ENCODE results near the gene SETX. TPM values are rescaled to one million over a fixed set of nuclear protein-coding genes. Genes with fewer than 3 reads are reported as not detected.

SETX gene
- total and polyA plus RNA-seq, 2 of the 13 experiments (the other 11 are each of a cell fraction or from before 2014, with no cell fraction given), result 13.2 to 39.0 TPM

- no peak overlapping the region for H3K4me3 ChIP-seq (replicated peaks in 1 of 3; ENCODE audit: insufficient read depth in 1 of 3, low read depth in 2 of 3, low read length in 3 of 3)
- no peak overlapping the region for H3K27ac ChIP-seq (ENCODE audit: extremely low read length, insufficient read depth, low read length)
- ATAC-seq, result no peak
- H3K9ac ChIP-seq (ENCODE audit: insufficient read depth, low read depth, low read length), result no peak overlapping the region
- no peak for TF ChIP-seq DMAP1 (CRISPR knock-in tag; IDR thresholded peaks at IDR 0.05)
- TF ChIP-seq CEBPB (IDR thresholded peaks at IDR 0.05; ENCODE audit: borderline replicate concordance, low read depth, low read length), result peak; percentile 28; the same call in 1 of the 2 replicates
- no peak for TF ChIP-seq ZNF383 (CRISPR knock-in tag; IDR thresholded peaks at IDR 0.05; ENCODE audit: borderline replicate concordance)
- BruUV-seq (replicated peaks), result no TSS peak
- H3K4me2 ChIP-seq (ENCODE audit: low read depth, low read length), result no peak overlapping the region
- in situ Hi-C loops (cut with HindIII; ENCODE audit: extremely low pct_ligation_motif_present, low pct_unique_long_range_greater_than_20kb) (no loop called here), intact Hi-C loops (cut with micrococcal nuclease; ENCODE audit: unreplicated experiment) (no loop called here)
- POLR2A ChIA-PET, result no interaction called here
- WGBS (ENCODE audit: low lambda C conversion rate), result over 99% methylated on average over 6 of the region's 6 CpGs
- H3K27me3 ChIP-seq (ENCODE audit: control insufficient read depth in 1 of 2, insufficient read depth in 2 of 2, low read length in 2 of 2), result no peaks in the 10 kb centered on the region
- no peaks in the 10 kb centered on the region for H3K79me2 ChIP-seq (ENCODE audit: insufficient read depth, low read length)
- peaks cover 22 to 68% of the 10 kb centered on the region in 2 experiments for H3K36me3 ChIP-seq (replicated peaks in 1 of 2; ENCODE audit: control insufficient read depth in 1 of 2, insufficient read depth in 2 of 2, low read length in 2 of 2)
- CTCF ChIA-PET (ENCODE audit: low intra/inter-chr PET ratio, low total read pairs), result no interaction called here
- no peak overlapping the region for H2AFZ ChIP-seq (ENCODE audit: low read length)
- FAIRE-seq, result no peak
- no peaks in the 10 kb centered on the region for H3K9me3 ChIP-seq (ENCODE audit: low read length)
- no peak for DNase-seq (ENCODE audit: low spot score)
- no peaks in the 10 kb centered on the region for H4K20me1 ChIP-seq (ENCODE audit: insufficient read depth, low read length)
- H3K4me1 ChIP-seq (ENCODE audit: insufficient read depth, low read length), result no peaks in the 10 kb centered on the region
These were observed 53.3 kb downstream of the SETX start for GRCh38 chr9:132301521-132301920.

GRCh38 chr9:132299221-132299620 lies 55.6 kb downstream of the SETX start:
- Histone ChIP-seq H3K36me3 (replicated peaks in 1 of 2; ENCODE audit: control insufficient read depth in 1 of 2, insufficient read depth in 2 of 2, low read length in 2 of 2) (peaks cover 22 to 81% of the 10 kb centered on the region in 2 experiments), H3K4me3 (replicated peaks in 1 of 3; ENCODE audit: insufficient read depth in 1 of 3, low read depth in 2 of 3, low read length in 3 of 3) (no peak overlapping the region), H4K20me1 (ENCODE audit: insufficient read depth, low read length) (no peaks in the 10 kb centered on the region), H3K27ac (ENCODE audit: extremely low read length, insufficient read depth, low read length) (no peak overlapping the region), H2AFZ (ENCODE audit: low read length) (no peak overlapping the region), H3K4me1 (ENCODE audit: insufficient read depth, low read length) (no peaks in the 10 kb centered on the region), H3K27me3 (ENCODE audit: control insufficient read depth in 1 of 2, insufficient read depth in 2 of 2, low read length in 2 of 2) (no peaks in the 10 kb centered on the region), H3K9me3 (ENCODE audit: low read length) (no peaks in the 10 kb centered on the region), H3K4me2 (ENCODE audit: low read depth, low read length) (no peak overlapping the region), H3K79me2 (ENCODE audit: insufficient read depth, low read length) (no peaks in the 10 kb centered on the region), H3K9ac (ENCODE audit: insufficient read depth, low read depth, low read length) (no peak overlapping the region)
- intact Hi-C loops (cut with micrococcal nuclease; ENCODE audit: unreplicated experiment) (no loop called here), in situ Hi-C loops (cut with HindIII; ENCODE audit: extremely low pct_ligation_motif_present, low pct_unique_long_range_greater_than_20kb) (no loop called here)
- ATAC-seq (no peak), FAIRE-seq (no peak), DNase-seq (ENCODE audit: low spot score) (no peak)
- ChIA-PET POLR2A (no interaction called here), CTCF (ENCODE audit: low intra/inter-chr PET ratio, low total read pairs) (no interaction called here)
- BruUV-seq (replicated peaks), result no TSS peak
- TF ChIP-seq ZNF280D (CRISPR knock-in tag; IDR thresholded peaks at IDR 0.05), result no peak
- TF ChIP-seq ZNF782 (CRISPR knock-in tag; IDR thresholded peaks at IDR 0.05; ENCODE audit: borderline replicate concordance), result no peak
- no peak for TF ChIP-seq ATF7-NPFF (CRISPR knock-in tag; IDR thresholded peaks at IDR 0.05; ENCODE audit: low read depth)
- TF ChIP-seq CSRNP1 (CRISPR knock-in tag; IDR thresholded peaks at IDR 0.05), result no peak
- TF ChIP-seq SNAPC5 (CRISPR knock-in tag; IDR thresholded peaks at IDR 0.05; ENCODE audit: borderline replicate concordance), result no peak
- no peak for TF ChIP-seq MAFF (IDR thresholded peaks at IDR 0.05; ENCODE audit: low read depth, low read length)
- no peak for TF ChIP-seq ZSCAN9 (CRISPR knock-in tag; IDR thresholded peaks at IDR 0.05; ENCODE audit: borderline replicate concordance)
